Measurements from ENCODE around the gene TOM1L2. TPM values are rescaled to one million over a fixed set of nuclear protein-coding genes. Genes with fewer than 3 reads are reported as not detected.

TOM1L2 gene
- total RNA-seq, 4 donors from 2014 or later: 17.5 to 44.6 (median 27.1) TPM

DNA sequence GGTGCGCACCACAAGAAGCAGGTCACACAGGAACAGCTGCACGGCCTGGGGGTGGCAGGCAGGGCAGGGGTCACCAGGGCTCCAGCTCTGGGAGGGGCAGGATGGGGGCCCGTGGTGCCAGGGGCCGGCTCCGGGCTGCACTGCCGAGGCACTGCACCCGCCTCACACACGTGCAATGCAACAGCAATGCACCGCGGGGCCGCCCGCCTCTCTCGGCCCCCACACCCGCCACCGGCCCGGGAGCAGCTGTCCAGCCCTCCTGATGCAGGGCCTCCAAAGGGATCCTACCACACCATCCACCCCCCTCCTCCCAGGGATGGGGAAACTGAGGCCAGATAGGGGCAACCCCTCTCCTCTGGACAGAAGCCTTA lies 158.5 kb downstream of the TOM1L2 start:
- TF ChIP-seq, protein P1, sequence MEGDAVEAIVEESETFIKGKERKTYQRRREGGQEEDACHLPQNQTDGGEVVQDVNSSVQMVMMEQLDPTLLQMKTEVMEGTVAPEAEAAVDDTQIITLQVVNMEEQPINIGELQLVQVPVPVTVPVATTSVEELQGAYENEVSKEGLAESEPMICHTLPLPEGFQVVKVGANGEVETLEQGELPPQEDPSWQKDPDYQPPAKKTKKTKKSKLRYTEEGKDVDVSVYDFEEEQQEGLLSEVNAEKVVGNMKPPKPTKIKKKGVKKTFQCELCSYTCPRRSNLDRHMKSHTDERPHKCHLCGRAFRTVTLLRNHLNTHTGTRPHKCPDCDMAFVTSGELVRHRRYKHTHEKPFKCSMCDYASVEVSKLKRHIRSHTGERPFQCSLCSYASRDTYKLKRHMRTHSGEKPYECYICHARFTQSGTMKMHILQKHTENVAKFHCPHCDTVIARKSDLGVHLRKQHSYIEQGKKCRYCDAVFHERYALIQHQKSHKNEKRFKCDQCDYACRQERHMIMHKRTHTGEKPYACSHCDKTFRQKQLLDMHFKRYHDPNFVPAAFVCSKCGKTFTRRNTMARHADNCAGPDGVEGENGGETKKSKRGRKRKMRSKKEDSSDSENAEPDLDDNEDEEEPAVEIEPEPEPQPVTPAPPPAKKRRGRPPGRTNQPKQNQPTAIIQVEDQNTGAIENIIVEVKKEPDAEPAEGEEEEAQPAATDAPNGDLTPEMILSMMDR (IDR thresholded peaks at IDR 0.05; ENCODE audit: low read depth): no peak

DNA sequence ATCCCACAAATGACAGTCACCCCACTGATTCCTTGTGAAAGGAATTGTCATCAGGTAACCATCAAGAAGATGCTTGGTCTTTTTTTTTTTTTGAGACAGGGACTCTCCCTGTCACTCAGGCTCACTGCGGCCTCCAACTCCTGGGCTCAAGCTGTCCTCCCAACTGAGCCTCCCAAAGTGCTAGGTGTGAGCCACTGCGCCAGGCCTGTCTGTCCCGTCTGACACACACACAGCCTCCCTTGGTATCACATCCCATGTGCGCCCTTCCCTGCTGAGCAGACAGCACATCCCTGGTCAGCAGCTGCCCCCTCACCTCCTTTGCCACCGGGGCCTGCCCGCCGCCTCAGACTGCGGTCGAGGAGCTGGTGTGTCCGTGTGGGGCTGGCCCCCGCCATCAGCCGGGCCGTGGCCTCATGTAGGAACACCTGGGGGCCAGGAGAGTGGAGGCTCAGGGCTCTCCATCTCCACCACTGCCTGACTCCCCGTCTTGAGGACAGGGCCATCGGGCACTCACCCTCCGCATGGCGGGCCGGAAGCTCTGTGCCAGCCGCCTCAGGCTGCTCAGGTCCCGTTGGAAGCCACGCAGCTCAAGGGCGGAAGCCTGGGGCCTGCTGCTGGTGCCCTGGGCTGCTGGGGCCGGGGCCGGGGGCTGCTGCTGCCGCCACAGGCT lies 159.0 kb downstream of the TOM1L2 start:
- TF ChIP-seq, protein P1 (IDR thresholded peaks at IDR 0.05; ENCODE audit: low read depth): no peak

DNA sequence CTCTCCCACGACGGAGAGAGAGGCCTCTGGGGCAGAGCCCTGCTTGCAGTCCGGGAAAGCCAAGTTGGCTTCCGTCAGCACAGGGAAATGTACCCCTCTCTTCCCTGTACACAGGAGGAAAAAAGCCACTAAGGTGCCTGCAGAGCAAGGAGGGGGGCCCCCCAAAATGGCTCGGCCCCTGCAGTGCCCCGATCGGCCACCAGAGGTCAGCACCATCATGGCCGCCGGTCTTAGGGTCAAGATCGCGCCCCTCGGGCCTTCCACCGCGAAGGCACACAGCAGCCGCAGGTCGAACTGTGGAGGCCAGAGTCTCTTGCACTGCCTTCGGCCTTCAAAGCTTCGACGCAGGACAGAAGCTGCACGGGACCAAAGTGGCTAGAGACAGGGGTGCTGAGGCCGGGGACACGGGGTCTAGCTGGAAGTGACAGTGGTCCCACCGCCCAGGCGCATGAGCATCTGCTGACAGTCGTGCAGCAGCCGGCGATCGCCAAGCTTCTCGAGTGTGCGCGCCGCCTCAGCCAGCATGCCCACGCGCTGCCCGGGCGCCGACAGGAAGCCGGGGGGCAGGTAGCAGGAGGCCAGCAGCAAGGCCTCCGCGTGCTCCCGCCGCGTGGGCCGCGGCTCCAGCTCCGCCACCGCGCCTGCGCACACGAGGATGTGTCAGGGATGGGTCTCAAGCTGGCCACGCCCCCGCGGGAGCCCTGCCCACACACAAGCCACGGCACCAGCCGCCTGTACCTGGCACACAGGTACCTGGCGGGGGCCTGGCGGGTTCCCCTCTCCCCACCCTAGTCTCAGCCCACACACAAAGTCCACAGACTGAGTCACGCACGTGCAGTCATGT lies 159.8 kb downstream of the TOM1L2 start:
- TF ChIP-seq, protein P1 (IDR thresholded peaks at IDR 0.05; ENCODE audit: low read depth): no peak

DNA sequence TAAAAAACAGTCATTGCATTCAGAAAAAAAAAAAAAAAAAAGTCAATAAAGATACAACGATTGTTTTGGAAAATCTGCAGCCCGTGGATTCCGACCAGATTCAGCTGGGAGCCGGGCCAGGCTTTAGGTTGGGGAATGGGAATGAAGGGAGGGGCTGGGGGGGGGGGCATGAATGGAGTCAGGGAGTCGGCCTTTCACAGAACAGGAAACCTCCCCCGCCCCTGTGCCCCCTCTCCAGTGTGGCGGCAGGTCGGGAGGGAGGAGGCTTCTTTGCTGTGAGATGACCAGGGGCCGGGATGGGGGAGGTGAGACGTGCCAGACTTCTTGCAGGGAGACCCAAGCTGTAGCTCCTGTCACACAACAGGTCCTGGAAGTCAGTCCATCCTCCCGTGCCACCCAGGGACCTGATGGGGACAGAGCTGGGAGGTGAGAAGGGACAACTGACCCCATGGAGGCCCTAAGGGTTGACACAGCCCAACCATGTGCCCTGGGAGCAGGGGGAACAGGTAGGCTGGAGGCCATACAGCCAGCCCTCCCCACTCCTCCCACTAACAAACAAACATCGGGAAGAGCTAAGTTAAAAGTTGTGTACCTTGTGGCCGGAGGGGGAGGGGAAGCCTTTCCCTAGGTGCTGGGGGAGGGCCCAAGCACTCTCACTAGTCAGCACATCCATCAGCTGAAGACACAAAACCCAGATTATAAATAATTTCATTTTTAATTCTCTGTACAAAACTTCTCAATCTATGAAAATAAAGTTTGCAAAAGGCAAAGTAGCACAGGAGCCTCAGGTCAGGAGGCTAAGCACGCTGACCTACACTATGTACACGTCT lies 160.6 kb downstream of the TOM1L2 start:
- TF ChIP-seq, protein P1 (IDR thresholded peaks at IDR 0.05; ENCODE audit: low read depth): no peak

DNA sequence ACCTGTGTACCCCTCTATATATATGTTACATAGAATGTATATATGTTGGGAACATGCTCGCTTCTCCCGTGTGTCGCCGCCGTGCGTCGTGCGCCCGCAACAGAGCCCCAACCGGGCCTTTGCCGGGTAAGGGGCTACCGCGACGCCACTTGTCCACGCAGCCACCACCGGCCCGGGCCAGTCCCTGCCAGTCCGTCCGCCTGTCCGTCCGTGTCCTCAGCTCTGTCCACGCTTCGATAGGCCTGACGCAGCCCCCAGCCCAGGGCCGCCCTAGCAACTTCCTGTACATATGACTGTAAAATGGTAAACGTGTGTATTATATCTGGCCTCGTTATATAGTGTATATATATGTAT lies 161.3 kb downstream of the TOM1L2 start:
- TF ChIP-seq, protein P1 (IDR thresholded peaks at IDR 0.05; ENCODE audit: low read depth): no peak

DNA sequence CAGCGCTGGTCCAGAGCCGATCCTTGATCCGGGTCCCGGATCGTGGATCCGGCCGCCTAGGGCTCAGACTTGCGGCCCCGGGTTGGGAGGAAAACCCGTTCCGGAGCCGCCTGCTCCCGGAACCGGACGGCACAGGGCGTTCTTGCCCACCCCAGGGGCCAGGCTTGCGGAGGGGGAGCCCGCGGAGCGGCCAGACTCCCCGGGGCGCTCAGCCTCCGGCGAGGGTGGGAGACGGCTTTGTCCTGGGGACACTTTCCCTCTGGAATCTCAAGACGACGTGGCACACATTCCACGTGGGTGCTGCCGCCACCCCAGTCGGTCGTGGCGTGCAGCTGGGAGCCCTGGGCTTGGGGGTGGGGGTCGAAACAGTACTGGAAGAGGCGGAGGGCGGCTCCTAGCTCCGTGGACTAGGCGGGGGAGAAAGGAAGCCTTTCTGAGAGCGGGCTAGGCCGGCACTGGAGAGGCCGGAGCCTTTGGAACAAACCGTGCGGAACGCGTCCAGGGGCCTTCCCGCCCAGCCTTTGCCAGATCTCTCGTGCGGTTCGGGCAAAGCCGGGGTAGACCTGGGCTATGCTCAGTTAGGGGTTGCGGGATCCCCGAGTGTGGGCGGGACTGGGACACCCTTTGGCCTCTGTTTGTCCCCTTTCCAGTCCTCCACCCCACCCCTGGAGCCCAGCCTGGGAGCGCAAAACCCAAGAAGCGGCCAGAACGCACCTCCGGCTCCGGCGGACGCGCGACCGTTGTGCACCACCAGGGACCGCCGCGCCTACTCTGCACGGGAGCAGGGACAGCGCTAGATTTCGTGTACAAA lies 161.9 kb downstream of the TOM1L2 start:
- TF ChIP-seq, protein P1 (IDR thresholded peaks at IDR 0.05; ENCODE audit: low read depth): no peak

All from subcutaneous adipose tissue (tissue), 4 donors.